GM23338 (cell line): ENCODE data around the gene ANKFN1. TPM values are rescaled to one million over a fixed set of nuclear protein-coding genes. Genes with fewer than 3 reads are reported as not detected.

Experiments used
- ATAC-seq: fragments of 200-7000 bp; cut with Tn5 transposase; 3 replicates; pipeline ENCODE4 v1.9.1; 2020
- DNase-seq: peaks from one replicate; pipeline ENCODE4 v3.0.0-alpha.2; 2015; ENCODE audit warnings: low spot score
- H2AFZ ChIP-seq: fragments of 200-600 bp; sonication (generic); 2 replicates; pipeline ENCODE4 v1.8.0; 2016; ENCODE audit warnings: antibody characterized with exemption, mild to moderate bottlenecking, moderate library complexity
- H3F3A ChIP-seq: fragments of 200-600 bp; sonication (generic); replicated peaks from 2 replicates; pipeline ENCODE4 v1.8.0; 2017; ENCODE audit warnings: antibody characterized with exemption, mixed run types, low read depth
- H3K27ac ChIP-seq: fragments of 200-600 bp; sonication (generic); 2 replicates; pipeline ENCODE4 v1.6.1; 2016; ENCODE audit warnings: low read depth
- H3K27me3 ChIP-seq: fragments of 200-600 bp; sonication (generic); 2 replicates; pipeline ENCODE4 v1.8.0; 2016; ENCODE audit warnings: mild to moderate bottlenecking, mixed run types, moderate library complexity; ENCODE audit not compliant: insufficient read depth
- H3K36me3 ChIP-seq: fragments of 200-600 bp; sonication (generic); 2 replicates; pipeline ENCODE4 v1.8.0; 2016; ENCODE audit warnings: mild to moderate bottlenecking; ENCODE audit not compliant: insufficient read depth
- H3K4me1 ChIP-seq: fragments of 200-600 bp; sonication (generic); 2 replicates; pipeline ENCODE4 v1.8.0; 2016; ENCODE audit warnings: mild to moderate bottlenecking, moderate library complexity; ENCODE audit not compliant: insufficient read depth
- H3K4me2 ChIP-seq: fragments of 200-600 bp; sonication (generic); 2 replicates; pipeline ENCODE4 v1.7.1; 2017; ENCODE audit warnings: mixed run types
- H3K4me3 ChIP-seq: fragments of 200-600 bp; sonication (generic); 2 replicates; pipeline ENCODE4 v1.6.1; 2016; ENCODE audit warnings: mixed run types
- H3K79me2 ChIP-seq: fragments of 200-600 bp; sonication (generic); replicated peaks from 2 replicates; pipeline ENCODE4 v1.8.0; 2017; ENCODE audit warnings: mild to moderate bottlenecking; ENCODE audit not compliant: insufficient read depth
- H3K9me2 ChIP-seq: fragments of 200-600 bp; sonication (generic); 2 replicates; pipeline ENCODE4 v1.8.0; 2017; ENCODE audit not compliant: insufficient read depth
- H4K20me1 ChIP-seq: fragments of 200-600 bp; sonication (generic); replicated peaks from 2 replicates; pipeline ENCODE4 v1.8.0; 2017; ENCODE audit warnings: mild to moderate bottlenecking; ENCODE audit not compliant: insufficient read depth
- H3K27ac Mint-ChIP-seq: 2 replicates; pipeline ENCODE4 v1.8.0; 2020; ENCODE audit warnings: inconsistent platforms, mild to moderate bottlenecking, moderate library complexity, mixed read lengths
- H3K27me3 Mint-ChIP-seq: 3 replicates; pipeline ENCODE4 v1.8.0; 2022; ENCODE audit warnings: low read depth, mild to moderate bottlenecking, moderate library complexity, mixed read lengths, inconsistent platforms; ENCODE audit not compliant: insufficient read depth, poor library complexity
- H3K36me3 Mint-ChIP-seq: 3 replicates; pipeline ENCODE4 v1.8.0; 2021; ENCODE audit warnings: low read depth, mild to moderate bottlenecking, inconsistent platforms, moderate library complexity, mixed read lengths
- H3K4me1 Mint-ChIP-seq: 3 replicates; pipeline ENCODE4 v1.8.0; 2020; ENCODE audit warnings: mild to moderate bottlenecking, inconsistent platforms, mixed read lengths
- H3K4me3 Mint-ChIP-seq: 3 replicates; pipeline ENCODE4 v1.8.0; 2021; ENCODE audit warnings: moderate library complexity, mild to moderate bottlenecking, inconsistent platforms, mixed read lengths
- H3K9me3 Mint-ChIP-seq: 3 replicates; pipeline ENCODE4 v1.8.0; 2020; ENCODE audit warnings: moderate library complexity, mild to moderate bottlenecking, inconsistent platforms, mixed read lengths
- CREB1 ChIP-seq: fragments of 250-450 bp; sonication (Bioruptor Pico); IDR thresholded peaks from 2 replicates; pipeline ENCODE4 v1.5.0; 2020; ENCODE audit warnings: low read depth, mild to moderate bottlenecking, moderate library complexity
- EZH2 ChIP-seq: fragments of 200-600 bp; sonication (generic); IDR thresholded peaks from one replicate; pipeline ENCODE4 v1.8.0; 2017; ENCODE audit warnings: antibody characterized with exemption, mild to moderate bottlenecking, low read depth; ENCODE audit not compliant: unreplicated experiment
- EZH2phosphoT487 ChIP-seq: fragments of 200-600 bp; sonication (generic); IDR thresholded peaks from one replicate; pipeline ENCODE4 v1.8.1; 2018; ENCODE audit warnings: antibody characterized with exemption; ENCODE audit not compliant: unreplicated experiment
- ZNF331 ChIP-seq: fragments of 250-450 bp; sonication (Bioruptor Pico); IDR thresholded peaks from 2 replicates; pipeline ENCODE4 v1.5.0; 2020; ENCODE audit warnings: low read depth, mild to moderate bottlenecking, moderate library complexity
- polyA plus RNA-seq: library from polyadenylated mRNA; unstranded; fragments of >200 nt; fragmentation: Nextera tagmentation; extraction: Ambion mirVana; gene quantifications from 2 replicates; pipeline ENCODE4 v1.2.1, GENCODE V29; 2016
- total RNA-seq: library from RNA; depleted of rRNA; stranded (reverse); fragments of >200 nt; shearing (Covaris generic); gene quantifications from 2 replicates; pipeline ENCODE4 v1.2.3, GENCODE V29; 2014
- TF ChIP-seq, protein P1 (sequence below): IDR thresholded peaks from one replicate; pipeline ENCODE4 v1.6.1; 2018; ENCODE audit warnings: antibody characterized with exemption; ENCODE audit not compliant: unreplicated experiment
- TF ChIP-seq, protein P2 (sequence below), 2 experiments: fragments of 200-600 bp in 1 of 2; sonication (generic) in 1 of 2; conservative IDR thresholded peaks; 2 replicates each; pipeline versions ENCODE4 v1.5.1 to v1.6.1; 2016 to 2017; ENCODE audit warnings: antibody characterized with exemption in 2 of 2, low read depth in 2 of 2, mild to moderate bottlenecking in 2 of 2, moderate library complexity in 1 of 2

Gene ANKFN1
- total and polyA plus RNA-seq, 2 experiments from 2014 or later, result not detected

DNA sequence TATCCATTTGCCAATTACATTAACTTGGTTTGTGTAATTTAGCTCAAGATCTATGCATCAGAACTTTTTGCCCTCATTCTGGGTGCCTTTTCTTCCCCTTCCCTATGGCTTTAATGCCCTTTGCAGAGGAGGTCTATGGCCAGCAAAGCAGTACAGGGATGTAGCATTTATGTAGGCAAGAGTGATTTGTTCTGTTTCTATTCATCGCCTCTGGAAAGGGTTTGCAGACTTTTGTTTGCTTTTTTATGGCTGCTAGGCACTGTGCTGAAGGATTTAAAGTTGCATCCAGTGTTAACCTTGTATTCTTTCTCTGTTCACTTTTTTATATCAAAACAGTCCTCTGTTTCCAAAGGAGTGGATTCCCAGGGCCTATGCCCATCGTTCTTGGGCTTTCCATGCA lies 78.0 kb downstream of the ANKFN1 start:
- Histone ChIP-seq H3K27ac (no peak overlapping the region), H3K27me3 (no peaks in the 10 kb centered on the region), H3F3A (no peaks in the 10 kb centered on the region), H2AFZ (no peak overlapping the region), H3K79me2 (no peaks in the 10 kb centered on the region), H3K9me2 (no peaks in the 10 kb centered on the region), H3K4me3 (no peak overlapping the region), H4K20me1 (no peaks in the 10 kb centered on the region), H3K36me3 (no peaks in the 10 kb centered on the region), H3K4me1 (peaks cover 14% of the 10 kb centered on the region), H3K4me2 (no peak overlapping the region)
- DNase-seq (no peak), ATAC-seq (no peak)
- TF ChIP-seq, protein P1, sequence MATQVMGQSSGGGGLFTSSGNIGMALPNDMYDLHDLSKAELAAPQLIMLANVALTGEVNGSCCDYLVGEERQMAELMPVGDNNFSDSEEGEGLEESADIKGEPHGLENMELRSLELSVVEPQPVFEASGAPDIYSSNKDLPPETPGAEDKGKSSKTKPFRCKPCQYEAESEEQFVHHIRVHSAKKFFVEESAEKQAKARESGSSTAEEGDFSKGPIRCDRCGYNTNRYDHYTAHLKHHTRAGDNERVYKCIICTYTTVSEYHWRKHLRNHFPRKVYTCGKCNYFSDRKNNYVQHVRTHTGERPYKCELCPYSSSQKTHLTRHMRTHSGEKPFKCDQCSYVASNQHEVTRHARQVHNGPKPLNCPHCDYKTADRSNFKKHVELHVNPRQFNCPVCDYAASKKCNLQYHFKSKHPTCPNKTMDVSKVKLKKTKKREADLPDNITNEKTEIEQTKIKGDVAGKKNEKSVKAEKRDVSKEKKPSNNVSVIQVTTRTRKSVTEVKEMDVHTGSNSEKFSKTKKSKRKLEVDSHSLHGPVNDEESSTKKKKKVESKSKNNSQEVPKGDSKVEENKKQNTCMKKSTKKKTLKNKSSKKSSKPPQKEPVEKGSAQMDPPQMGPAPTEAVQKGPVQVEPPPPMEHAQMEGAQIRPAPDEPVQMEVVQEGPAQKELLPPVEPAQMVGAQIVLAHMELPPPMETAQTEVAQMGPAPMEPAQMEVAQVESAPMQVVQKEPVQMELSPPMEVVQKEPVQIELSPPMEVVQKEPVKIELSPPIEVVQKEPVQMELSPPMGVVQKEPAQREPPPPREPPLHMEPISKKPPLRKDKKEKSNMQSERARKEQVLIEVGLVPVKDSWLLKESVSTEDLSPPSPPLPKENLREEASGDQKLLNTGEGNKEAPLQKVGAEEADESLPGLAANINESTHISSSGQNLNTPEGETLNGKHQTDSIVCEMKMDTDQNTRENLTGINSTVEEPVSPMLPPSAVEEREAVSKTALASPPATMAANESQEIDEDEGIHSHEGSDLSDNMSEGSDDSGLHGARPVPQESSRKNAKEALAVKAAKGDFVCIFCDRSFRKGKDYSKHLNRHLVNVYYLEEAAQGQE, result no peak
- no peak for TF ChIP-seq EZH2
- Mint-ChIP-seq H3K4me3 (no peak overlapping the region), H3K9me3 (no peaks in the 10 kb centered on the region), H3K27ac (peak overlapping the region; percentile 13), H3K4me1 (peaks cover 15% of the 10 kb centered on the region; the same call in 2 of the 3 replicates), H3K27me3 (no peaks in the 10 kb centered on the region), H3K36me3 (no peaks in the 10 kb centered on the region)

DNA sequence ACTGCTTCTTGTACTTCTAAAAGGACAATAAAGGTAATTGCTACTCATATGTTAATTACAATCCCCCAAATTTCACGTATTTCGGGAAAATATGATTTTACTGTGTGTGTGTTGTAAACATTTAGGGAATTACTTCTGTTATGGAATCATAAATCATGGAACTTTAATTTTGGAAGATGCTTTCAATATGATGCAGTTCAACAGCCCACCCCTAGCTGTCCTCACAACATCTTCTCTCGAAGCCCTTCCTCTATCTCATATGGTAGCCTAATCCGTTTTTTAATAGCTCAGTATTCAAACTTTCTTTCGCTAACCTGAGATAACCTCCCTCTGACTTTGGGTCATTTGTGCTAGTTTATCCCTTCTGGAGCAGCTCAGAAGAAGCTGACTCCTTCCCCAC lies 78.4 kb downstream of the ANKFN1 start:
- Mint-ChIP-seq H3K4me3 (no peak overlapping the region), H3K36me3 (no peaks in the 10 kb centered on the region), H3K27me3 (no peaks in the 10 kb centered on the region), H3K9me3 (no peaks in the 10 kb centered on the region), H3K4me1 (peaks cover 15% of the 10 kb centered on the region; the same call in 2 of the 3 replicates), H3K27ac (no peak overlapping the region)
- Histone ChIP-seq H3K27ac (no peak overlapping the region), H3K79me2 (no peaks in the 10 kb centered on the region), H4K20me1 (no peaks in the 10 kb centered on the region), H3F3A (no peaks in the 10 kb centered on the region), H3K27me3 (no peaks in the 10 kb centered on the region), H3K9me2 (no peaks in the 10 kb centered on the region), H2AFZ (no peak overlapping the region), H3K4me1 (peaks cover 14% of the 10 kb centered on the region), H3K4me2 (no peak overlapping the region), H3K36me3 (no peaks in the 10 kb centered on the region), H3K4me3 (no peak overlapping the region)
- TF ChIP-seq, protein P2, sequence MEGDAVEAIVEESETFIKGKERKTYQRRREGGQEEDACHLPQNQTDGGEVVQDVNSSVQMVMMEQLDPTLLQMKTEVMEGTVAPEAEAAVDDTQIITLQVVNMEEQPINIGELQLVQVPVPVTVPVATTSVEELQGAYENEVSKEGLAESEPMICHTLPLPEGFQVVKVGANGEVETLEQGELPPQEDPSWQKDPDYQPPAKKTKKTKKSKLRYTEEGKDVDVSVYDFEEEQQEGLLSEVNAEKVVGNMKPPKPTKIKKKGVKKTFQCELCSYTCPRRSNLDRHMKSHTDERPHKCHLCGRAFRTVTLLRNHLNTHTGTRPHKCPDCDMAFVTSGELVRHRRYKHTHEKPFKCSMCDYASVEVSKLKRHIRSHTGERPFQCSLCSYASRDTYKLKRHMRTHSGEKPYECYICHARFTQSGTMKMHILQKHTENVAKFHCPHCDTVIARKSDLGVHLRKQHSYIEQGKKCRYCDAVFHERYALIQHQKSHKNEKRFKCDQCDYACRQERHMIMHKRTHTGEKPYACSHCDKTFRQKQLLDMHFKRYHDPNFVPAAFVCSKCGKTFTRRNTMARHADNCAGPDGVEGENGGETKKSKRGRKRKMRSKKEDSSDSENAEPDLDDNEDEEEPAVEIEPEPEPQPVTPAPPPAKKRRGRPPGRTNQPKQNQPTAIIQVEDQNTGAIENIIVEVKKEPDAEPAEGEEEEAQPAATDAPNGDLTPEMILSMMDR (conservative IDR thresholded peaks at IDR 0.05; ENCODE audit: low read depth in 2 of 2), result peak; percentile 24 to 31; a peak in 2 of 4 replicates
- TF ChIP-seq ZNF331 (CRISPR knock-in tag) (no peak), CREB1 (no peak), EZH2phosphoT487 (no peak)
- no peak for ATAC-seq
- DNase-seq, result peak; percentile 13
